ENCODE data around the gene RETREG2. TPM values are rescaled to one million over a fixed set of nuclear protein-coding genes. Genes with fewer than 3 reads are reported as not detected.

RETREG2 gene
- total RNA-seq, 4 donors from 2014 or later, result 49.8 to 63.7 (median 57.6) TPM

DNA sequence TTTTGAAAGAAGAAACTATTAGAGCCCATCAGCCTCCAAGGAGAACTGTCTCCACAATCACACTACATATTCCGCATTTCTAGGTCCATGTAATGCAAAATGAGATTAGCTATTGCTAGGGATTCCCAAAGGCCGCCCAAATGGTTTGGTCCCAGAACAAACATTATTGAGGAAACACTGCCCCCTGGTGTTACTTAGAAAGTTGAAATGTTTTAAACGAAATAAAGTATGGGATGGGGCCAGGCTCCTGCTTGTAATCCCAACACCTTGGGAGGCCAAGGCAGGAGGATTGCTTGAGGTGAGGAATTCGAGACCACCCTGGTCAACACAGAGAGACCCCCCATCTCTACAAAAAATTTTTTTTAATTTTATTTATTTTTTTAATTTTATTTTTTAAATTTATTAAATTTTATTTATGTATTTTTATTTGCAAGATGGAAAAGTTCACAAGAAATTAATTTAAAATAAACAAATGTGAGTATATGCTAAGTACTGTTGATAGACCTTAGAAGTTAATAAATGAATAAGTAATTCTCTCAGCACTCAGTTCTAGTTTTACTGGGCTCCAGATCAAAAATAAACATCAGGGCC is 22.9 kb upstream of the RETREG2 start:
- peak; percentile 50 for ATAC-seq
- Histone ChIP-seq H3K9me3 (no peaks in the 10 kb centered on the region), H3K27ac (no peak overlapping the region), H3K27me3 (no peaks in the 10 kb centered on the region), H3K36me3 (peaks cover 0 to 65% of the 10 kb centered on the region in 2 donors), H3K4me3 (no peak overlapping the region), H3K4me1 (peaks cover 0 to 12% (median 4%) of the 10 kb centered on the region in 3 donors)
- TF ChIP-seq, protein P1, sequence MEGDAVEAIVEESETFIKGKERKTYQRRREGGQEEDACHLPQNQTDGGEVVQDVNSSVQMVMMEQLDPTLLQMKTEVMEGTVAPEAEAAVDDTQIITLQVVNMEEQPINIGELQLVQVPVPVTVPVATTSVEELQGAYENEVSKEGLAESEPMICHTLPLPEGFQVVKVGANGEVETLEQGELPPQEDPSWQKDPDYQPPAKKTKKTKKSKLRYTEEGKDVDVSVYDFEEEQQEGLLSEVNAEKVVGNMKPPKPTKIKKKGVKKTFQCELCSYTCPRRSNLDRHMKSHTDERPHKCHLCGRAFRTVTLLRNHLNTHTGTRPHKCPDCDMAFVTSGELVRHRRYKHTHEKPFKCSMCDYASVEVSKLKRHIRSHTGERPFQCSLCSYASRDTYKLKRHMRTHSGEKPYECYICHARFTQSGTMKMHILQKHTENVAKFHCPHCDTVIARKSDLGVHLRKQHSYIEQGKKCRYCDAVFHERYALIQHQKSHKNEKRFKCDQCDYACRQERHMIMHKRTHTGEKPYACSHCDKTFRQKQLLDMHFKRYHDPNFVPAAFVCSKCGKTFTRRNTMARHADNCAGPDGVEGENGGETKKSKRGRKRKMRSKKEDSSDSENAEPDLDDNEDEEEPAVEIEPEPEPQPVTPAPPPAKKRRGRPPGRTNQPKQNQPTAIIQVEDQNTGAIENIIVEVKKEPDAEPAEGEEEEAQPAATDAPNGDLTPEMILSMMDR (IDR thresholded peaks at IDR 0.05), result peak; percentile 56 to 84 (median 67)
- TF ChIP-seq EP300 (IDR thresholded peaks at IDR 0.05), result no peak
- WGBS, 2 donors (ENCODE audit: low coverage in 1 of 2), result 4 to 8% methylated on average over 4 of the region's 4 CpGs

DNA sequence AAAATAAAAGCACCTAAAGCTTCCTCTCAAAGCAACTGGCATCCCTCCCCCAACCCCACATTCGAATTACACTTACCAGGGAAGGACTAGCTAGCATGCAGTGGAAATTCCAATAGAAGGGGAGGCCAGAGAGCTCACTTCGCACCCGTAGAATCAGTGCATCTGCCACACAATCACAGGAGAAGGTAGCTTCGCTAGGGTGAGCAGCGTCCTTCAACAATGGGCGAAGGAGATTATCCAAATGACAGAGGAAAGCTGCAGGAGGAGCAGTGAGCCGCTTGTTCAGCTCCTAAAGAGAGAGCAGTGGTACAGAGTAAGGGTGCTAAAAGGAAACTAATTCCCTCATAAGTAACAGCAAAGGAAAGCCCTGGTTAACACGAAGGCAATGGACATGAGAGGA is 20.7 kb upstream of the RETREG2 start:
- TF ChIP-seq POLR2A (IDR thresholded peaks at IDR 0.05), result no peak
- TF ChIP-seq EP300 (IDR thresholded peaks at IDR 0.05), result no peak
- TF ChIP-seq POLR2AphosphoS5 (IDR thresholded peaks at IDR 0.05), result no peak
- TF ChIP-seq, protein P1 (IDR thresholded peaks at IDR 0.05), result no peak
- Histone ChIP-seq H3K4me1 (peaks cover 0 to 20% (median 4%) of the 10 kb centered on the region in 3 donors), H3K36me3 (peaks cover 0 to 55% of the 10 kb centered on the region in 2 donors), H3K27ac (no peak overlapping the region), H3K4me3 (no peak overlapping the region), H3K9me3 (no peaks in the 10 kb centered on the region), H3K27me3 (no peaks in the 10 kb centered on the region)
- no peak for ATAC-seq
- whole genome bisulfite sequencing, 2 donors (ENCODE audit: low coverage in 1 of 2), result 86% methylated on average over 3 to 5 of the region's 8 CpGs

DNA sequence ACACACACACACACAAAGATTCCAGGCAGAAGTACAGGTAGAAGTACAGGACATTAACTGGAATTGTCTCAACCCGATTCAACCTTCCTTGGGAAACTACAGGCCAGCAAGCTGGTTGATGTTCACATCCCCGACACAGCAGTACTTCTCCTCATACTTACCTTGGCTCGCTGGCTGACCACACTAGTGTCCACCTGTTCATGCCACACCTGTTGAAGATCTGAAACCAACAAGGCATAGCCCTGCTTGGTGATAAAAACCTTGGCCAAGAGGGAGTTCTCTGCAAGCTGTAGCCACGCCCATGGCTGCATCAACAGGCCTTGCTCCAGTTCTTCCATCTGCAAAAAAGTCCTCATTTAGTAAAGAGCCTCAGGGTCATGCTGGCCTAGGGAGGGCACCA is 20.1 kb upstream of the RETREG2 start:
- Histone ChIP-seq H3K36me3 (peaks cover 0 to 48% of the 10 kb centered on the region in 2 donors), H3K9me3 (no peaks in the 10 kb centered on the region)

DNA sequence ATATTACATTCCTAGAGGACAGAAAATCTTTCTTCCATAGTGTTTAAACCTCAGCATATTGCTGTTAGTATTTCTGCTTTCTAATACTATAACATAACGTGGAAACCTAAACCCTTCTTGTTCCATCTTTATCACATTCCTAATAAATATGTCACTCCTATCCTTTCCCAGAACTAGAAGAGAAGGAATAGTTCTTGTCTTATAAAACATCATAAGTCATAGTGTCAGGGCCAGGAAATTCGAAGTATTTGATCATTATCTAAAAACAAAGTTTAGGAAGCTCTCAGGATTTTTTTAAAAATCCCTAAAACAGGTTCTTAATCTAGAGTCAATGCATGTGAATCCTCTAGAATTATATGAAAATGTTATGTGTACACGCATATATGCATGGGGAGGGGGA is 19.5 kb upstream of the RETREG2 start:
- peaks cover 0 to 43% of the 10 kb centered on the region in 2 donors for H3K36me3 ChIP-seq
- H3K4me1 ChIP-seq, result peaks cover 0 to 20% (median 4%) of the 10 kb centered on the region in 3 donors
- no peak overlapping the region for H3K27ac ChIP-seq
- no peaks in the 10 kb centered on the region for H3K9me3 ChIP-seq
- WGBS, 2 donors (ENCODE audit: low coverage in 1 of 2), result 88 to 90% methylated on average over 3 of the region's 3 CpGs
- no peaks in the 10 kb centered on the region for H3K27me3 ChIP-seq
- ATAC-seq, result no peak
- no peak for TF ChIP-seq POLR2A (IDR thresholded peaks at IDR 0.05)
- TF ChIP-seq, protein P1 (IDR thresholded peaks at IDR 0.05), result no peak
- TF ChIP-seq POLR2AphosphoS5 (IDR thresholded peaks at IDR 0.05), result no peak
- no peak for TF ChIP-seq EP300 (IDR thresholded peaks at IDR 0.05)
- no peak overlapping the region for H3K4me3 ChIP-seq

More for the DNA sequence above, 20.1 kb upstream of the RETREG2 start:
- Histone ChIP-seq H3K4me1 (peaks cover 0 to 20% (median 4%) of the 10 kb centered on the region in 3 donors), H3K27me3 (no peaks in the 10 kb centered on the region), H3K27ac (no peak overlapping the region), H3K4me3 (no peak overlapping the region)
- TF ChIP-seq, protein P1 (IDR thresholded peaks at IDR 0.05), result no peak
- TF ChIP-seq EP300 (IDR thresholded peaks at IDR 0.05) (no peak), POLR2A (IDR thresholded peaks at IDR 0.05) (no peak), POLR2AphosphoS5 (IDR thresholded peaks at IDR 0.05) (no peak)
- no peak for ATAC-seq
- WGBS, 2 donors (ENCODE audit: low coverage in 1 of 2), result 84 to 92% methylated on average over 2 to 4 of the region's 4 CpGs

DNA sequence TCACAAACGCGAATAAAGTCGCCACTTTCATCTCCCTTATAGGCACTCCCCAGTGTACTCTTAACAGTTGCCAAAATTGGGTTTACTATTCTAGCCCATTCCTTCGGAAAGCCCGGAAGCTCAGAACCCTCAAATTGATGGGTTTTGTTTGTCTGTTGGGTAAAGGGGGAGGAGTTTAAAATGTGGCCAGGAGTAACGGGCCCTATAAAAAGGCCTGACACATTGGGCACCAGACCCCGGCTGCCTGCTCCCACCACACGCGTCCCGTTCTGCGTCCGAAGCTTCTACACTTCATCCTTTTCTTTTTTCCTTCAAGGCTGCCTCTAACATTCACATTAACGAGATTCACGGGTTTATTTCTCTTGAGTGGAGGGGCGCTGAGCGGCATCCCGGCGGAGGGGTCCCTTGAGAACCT is 18.3 kb upstream of the RETREG2 start:
- 4 to 26% methylated on average over 4 to 10 of the region's 18 CpGs for WGBS, 2 donors (ENCODE audit: low coverage in 1 of 2)
- TF ChIP-seq, protein P1 (IDR thresholded peaks at IDR 0.05), result no peak
- TF ChIP-seq EP300 (IDR thresholded peaks at IDR 0.05) (no peak), POLR2A (IDR thresholded peaks at IDR 0.05) (no peak), POLR2AphosphoS5 (IDR thresholded peaks at IDR 0.05) (no peak)
- ATAC-seq, result no peak
- Histone ChIP-seq H3K36me3 (peaks cover 0 to 33% of the 10 kb centered on the region in 2 donors), H3K27ac (peak overlapping the region; percentile 43 to 98 (median 93)), H3K4me1 (peaks cover 0 to 20% (median 4%) of the 10 kb centered on the region in 3 donors), H3K27me3 (no peaks in the 10 kb centered on the region), H3K9me3 (no peaks in the 10 kb centered on the region), H3K4me3 (peak overlapping the region; percentile 40 to 69)
